IMR-90 (cell line): ENCODE results near the gene CSN1S1. TPM values are rescaled to one million over a fixed set of nuclear protein-coding genes. Genes with fewer than 3 reads are reported as not detected.

Source experiments
- ATAC-seq: fragments of 200-7000 bp; cut with Tn5 transposase; 2 replicates; pipeline ENCODE4 v1.9.1; 2020; ENCODE audit warnings: low read depth, mild to moderate bottlenecking, moderate library complexity
- BruUV-seq: library from RNA; stranded (reverse); fragments of 400-500 nt; replicated peaks from 2 replicates; lab custom pipeline; 2021; lab: Mats Ljungman, UMichigan
- CTCF ChIA-PET: fragments of 300-600 bp; formaldehyde crosslinking; extraction: SDS; loops from one replicate; lab custom pipeline; 2021; ENCODE audit warnings: antibody characterized with exemption; lab: Yijun Ruan, JAX
- POLR2A ChIA-PET: fragments of 300-600 bp; sonication (Branson Sonifier 250); formaldehyde crosslinking; loops from one replicate; lab custom pipeline; 2022; ENCODE audit warnings: antibody characterized with exemption; ENCODE audit not compliant: unreplicated experiment; lab: Charles Lee
- DNase-seq: peaks from one replicate; pipeline ENCODE4 v3.0.0; 2013
- H2AFZ ChIP-seq: replicated peaks from 2 replicates; pipeline ENCODE3; 2013; ENCODE audit warnings: low read length, mild to moderate bottlenecking; ENCODE audit not compliant: poor library complexity
- H2AK5ac ChIP-seq: 2 replicates; pipeline ENCODE4 v1.6.1; 2013; ENCODE audit warnings: low read depth, low read length, inconsistent platforms
- H2AK9ac ChIP-seq: replicated peaks from 2 replicates; pipeline ENCODE3; 2013; ENCODE audit warnings: mild to moderate bottlenecking, low read depth, low read length, moderate library complexity; ENCODE audit not compliant: poor library complexity
- H2BK120ac ChIP-seq: 2 replicates; pipeline ENCODE4 v1.6.1; 2013; ENCODE audit warnings: low read depth, low read length, inconsistent platforms
- H2BK15ac ChIP-seq: 3 replicates; pipeline ENCODE4 v1.6.1; 2013; ENCODE audit warnings: low read depth, low read length, inconsistent platforms
- H2BK20ac ChIP-seq: 2 replicates; pipeline ENCODE4 v1.6.1; 2013; ENCODE audit warnings: low read depth, mild to moderate bottlenecking, inconsistent platforms, low read length, moderate library complexity
- H2BK5ac ChIP-seq: 2 replicates; pipeline ENCODE4 v1.6.1; 2013; ENCODE audit warnings: mild to moderate bottlenecking, low read depth, low read length, inconsistent platforms; ENCODE audit not compliant: poor library complexity, severe bottlenecking
- H3K14ac ChIP-seq: replicated peaks from 2 replicates; pipeline ENCODE4 v1.6.1; 2013; ENCODE audit warnings: low read depth, low read length, inconsistent platforms
- H3K18ac ChIP-seq: 2 replicates; pipeline ENCODE4 v1.6.1; 2013; ENCODE audit warnings: low read depth, low read length, control low read depth
- H3K23ac ChIP-seq: 2 replicates; pipeline ENCODE4 v1.6.1; 2013; ENCODE audit warnings: low read depth, low read length, inconsistent platforms
- H3K27ac ChIP-seq: 2 replicates; pipeline ENCODE4 v1.5.1; 2013; ENCODE audit warnings: mild to moderate bottlenecking, control low read depth, low read length; ENCODE audit not compliant: insufficient read depth
- H3K27me3 ChIP-seq: 2 replicates; pipeline ENCODE4 v1.6.1; 2013; ENCODE audit warnings: low read length; ENCODE audit not compliant: control insufficient read depth, insufficient read depth
- H3K36me3 ChIP-seq: 2 replicates; pipeline ENCODE4 v1.6.1; 2013; ENCODE audit warnings: low read length, mixed read lengths; ENCODE audit not compliant: control insufficient read depth, insufficient read depth
- H3K4ac ChIP-seq: 2 replicates; pipeline ENCODE4 v1.6.1; 2013; ENCODE audit warnings: low read depth, low read length, inconsistent platforms
- H3K4me1 ChIP-seq: 2 replicates; pipeline ENCODE4 v1.6.1; 2013; ENCODE audit warnings: low read length, mixed read lengths; ENCODE audit not compliant: control insufficient read depth, insufficient read depth
- H3K4me2 ChIP-seq: 2 replicates; pipeline ENCODE4 v1.6.1; 2013; ENCODE audit warnings: low read depth, mild to moderate bottlenecking, control low read depth, low read length, moderate library complexity
- H3K4me3 ChIP-seq: 2 replicates; pipeline ENCODE4 v1.5.1; 2013; ENCODE audit warnings: low read depth, mild to moderate bottlenecking, control low read depth, low read length, moderate library complexity; ENCODE audit not compliant: insufficient read depth
- H3K56ac ChIP-seq: 2 replicates; pipeline ENCODE4 v1.6.1; 2013; ENCODE audit warnings: low read length, inconsistent platforms; ENCODE audit not compliant: insufficient read depth; ENCODE audit errors: extremely low read depth
- H3K79me1 ChIP-seq, 2 experiments: 2 replicates each; pipeline ENCODE4 v1.6.1; 2013; ENCODE audit warnings: low read length in 2 of 2, inconsistent platforms in 1 of 2, low read depth in 1 of 2
- H3K9ac ChIP-seq: 2 replicates; pipeline ENCODE4 v1.6.1; 2013; ENCODE audit warnings: low read depth, low read length, control low read depth
- H3K9me1 ChIP-seq: 2 replicates; pipeline ENCODE4 v1.6.1; 2013; ENCODE audit warnings: low read length, inconsistent platforms; ENCODE audit not compliant: insufficient read depth
- H3K9me3 ChIP-seq: 2 replicates; pipeline ENCODE4 v1.6.1; 2013; ENCODE audit warnings: low read length; ENCODE audit not compliant: control insufficient read depth, insufficient read depth
- H4K20me1 ChIP-seq: 2 replicates; pipeline ENCODE4 v1.6.1; 2013; ENCODE audit warnings: low read length, inconsistent platforms; ENCODE audit not compliant: insufficient read depth
- H4K5ac ChIP-seq: 2 replicates; pipeline ENCODE4 v1.6.1; 2013; ENCODE audit warnings: mild to moderate bottlenecking, low read depth, low read length, control low read depth
- H4K8ac ChIP-seq, 2 experiments: 2 replicates each; pipeline ENCODE4 v1.6.1; 2013; ENCODE audit warnings: low read depth in 2 of 2, low read length in 2 of 2, control low read depth in 1 of 2, inconsistent platforms in 1 of 2
- H4K91ac ChIP-seq: 2 replicates; pipeline ENCODE4 v1.6.1; 2013; ENCODE audit warnings: low read depth, low read length, inconsistent platforms; ENCODE audit not compliant: insufficient read depth
- BHLHE40 ChIP-seq: fragments of 150-350 bp; IDR thresholded peaks from 2 replicates; pipeline ENCODE4 v1.6.1; 2016; ENCODE audit warnings: mild to moderate bottlenecking, low read depth, low read length
- CEBPB ChIP-seq: IDR thresholded peaks from 2 replicates; pipeline ENCODE4 v1.6.1; 2012; ENCODE audit warnings: low read depth, low read length, improper control_type of control experiment
- CHD1 ChIP-seq: IDR thresholded peaks from 2 replicates; pipeline ENCODE4 v1.6.1; 2012; ENCODE audit warnings: low read depth, low read length, improper control_type of control experiment
- ELK1 ChIP-seq: fragments of 150-350 bp; IDR thresholded peaks from 2 replicates; pipeline ENCODE4 v1.6.1; 2016; ENCODE audit warnings: low read depth, mild to moderate bottlenecking, low read length, moderate library complexity, borderline replicate concordance
- MAFK ChIP-seq: IDR thresholded peaks from 2 replicates; pipeline ENCODE4 v1.6.1; 2012; ENCODE audit warnings: low read depth, low read length, improper control_type of control experiment
- MAZ ChIP-seq: IDR thresholded peaks from 2 replicates; pipeline ENCODE4 v1.6.1; 2012; ENCODE audit warnings: low read depth, mild to moderate bottlenecking, low read length, improper control_type of control experiment, moderate library complexity, borderline replicate concordance
- NFE2L2 ChIP-seq: fragments of 150-350 bp; IDR thresholded peaks from 2 replicates; pipeline ENCODE4 v1.6.1; 2016; ENCODE audit warnings: low read depth, mild to moderate bottlenecking, low read length
- RAD21 ChIP-seq: IDR thresholded peaks from 2 replicates; pipeline ENCODE4 v1.6.1; 2012; ENCODE audit warnings: low read length, improper control_type of control experiment
- RFX5 ChIP-seq: IDR thresholded peaks from 2 replicates; pipeline ENCODE4 v1.8.0; 2012; ENCODE audit warnings: low read depth, mild to moderate bottlenecking, low read length, moderate library complexity
- USF2 ChIP-seq: fragments of 150-350 bp; IDR thresholded peaks from 2 replicates; pipeline ENCODE4 v1.6.1; 2017; ENCODE audit warnings: mild to moderate bottlenecking, antibody characterized with exemption, low read length, low read depth
- WGBS, 2 experiments: methylation state at CpG; one replicate each; pipeline versions ENCODE4 v1.1.5 to v1.1.7; 2013; ENCODE audit warnings: missing lambda C conversion rate in 2 of 2; ENCODE audit not compliant: insufficient read length in 1 of 2; ENCODE audit errors: extremely low coverage in 2 of 2; 5-methylcytosine and 5-hydroxymethylcytosine counted together
- dilution Hi-C: fragments of 300-500 bp; cut with HindIII; formaldehyde crosslinking; loops from one replicate; pipeline ENCODE4 v1.14.3; 2018; ENCODE audit warnings: low sequenced_read_pairs; ENCODE audit not compliant: unreplicated experiment
- in situ Hi-C: fragments of 300-500 bp; cut with MboI; formaldehyde crosslinking; loops from 3 replicates; pipeline ENCODE4 v1.14.3; 2019; ENCODE audit warnings: low sequenced_read_pairs, inconsistent platforms, mixed read lengths
- intact Hi-C: fragments of 100-400 bp; cut with micrococcal nuclease; formaldehyde crosslinking; loops from 2 replicates; pipeline ENCODE4 v1.10.0; 2022
- polyA plus RNA-seq, 3 experiments: library from polyadenylated mRNA; depleted of rRNA; stranded (reverse); fragments of >200 nt; gene quantifications; 2 replicates each; pipeline ENCODE4 v1.2.3, GENCODE V29; 2012; ENCODE audit warnings: low replicate concordance in 1 of 3
- total RNA-seq: library from RNA; depleted of rRNA; stranded (reverse); fragments of >200 nt; gene quantifications from 2 replicates; pipeline ENCODE4 v1.2.3, GENCODE V29; 2012

The CSN1S1 gene
- total and polyA plus RNA-seq, 2 of the 4 experiments (the other 2 are of a cell fraction), result not detected

DNA sequence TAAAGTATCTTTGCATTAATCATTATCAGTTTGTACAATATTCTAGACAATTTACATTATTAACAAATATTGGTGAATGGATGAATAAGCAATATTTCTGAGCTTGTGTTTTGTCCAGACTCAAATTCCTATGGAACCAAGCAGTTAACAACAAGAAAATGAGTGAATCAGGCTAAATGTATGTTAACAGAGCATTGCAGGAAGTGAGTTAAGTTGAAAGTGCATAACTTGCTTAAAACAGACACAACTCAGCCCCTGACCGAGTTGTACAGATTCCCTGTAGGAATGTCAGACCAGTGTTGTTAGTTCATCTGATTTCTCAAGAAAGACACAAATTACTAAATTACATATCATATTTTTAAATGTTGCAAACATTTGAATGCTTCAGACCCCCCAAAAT is 23.7 kb upstream of the CSN1S1 start:
- Histone ChIP-seq H4K8ac (no peak overlapping the region), H2AK5ac (no peak overlapping the region), H3K27me3 (no peaks in the 10 kb centered on the region), H4K91ac (no peak overlapping the region), H3K36me3 (no peaks in the 10 kb centered on the region), H2AFZ (no peak overlapping the region), H2BK5ac (no peak overlapping the region), H3K14ac (no peak overlapping the region), H2BK20ac (no peak overlapping the region), H3K56ac (no peak overlapping the region), H3K79me1 (no peaks in the 10 kb centered on the region), H2BK120ac (no peak overlapping the region), H3K23ac (no peak overlapping the region), H3K27ac (no peak overlapping the region), H3K4ac (no peak overlapping the region), H2AK9ac (no peak overlapping the region), H3K9me3 (no peaks in the 10 kb centered on the region), H3K18ac (no peak overlapping the region), H2BK15ac (no peak overlapping the region), H3K9ac (no peak overlapping the region), H3K4me1 (no peaks in the 10 kb centered on the region), H4K20me1 (no peaks in the 10 kb centered on the region), H3K4me2 (no peak overlapping the region), H4K5ac (no peak overlapping the region), H3K4me3 (no peak overlapping the region), H3K9me1 (no peaks in the 10 kb centered on the region)
- no CpG with 5 or more reads among the region's 1 CpG for WGBS, 2 experiments
- dilution Hi-C loops (no loop called here), intact Hi-C loops (loop anchor here (1.0 kb wide), 1 partner anchor 116 kb away; no protein-coding TSS in a partner anchor), in situ Hi-C loops (no loop called here)
- DNase-seq (peak; percentile 33), ATAC-seq (peak; percentile 61)
- ChIA-PET CTCF (no interaction called here), POLR2A (no interaction called here)
- TF ChIP-seq CEBPB (no peak), BHLHE40 (no peak), MAFK (no peak), CHD1 (no peak), NFE2L2 (no peak), RAD21 (no peak), RFX5 (no peak), ELK1 (no peak), USF2 (no peak), MAZ (no peak)
- no TSS peak for BruUV-seq
